AG04450 (cell line): ENCODE measurements around the gene SH3TC1. TPM values are rescaled to one million over a fixed set of nuclear protein-coding genes. Genes with fewer than 3 reads are reported as not detected.
A peak's percentile ranks its signal among the peaks of the same experiment; 100 is the strongest.

Experiments
- CTCF ChIA-PET: fragments of 300-600, 350-600 bp; formaldehyde crosslinking; extraction: SDS; loops from one replicate; lab custom pipeline; 2022; ENCODE audit warnings: antibody characterized with exemption, inconsistent platforms; lab: Charles Lee
- POLR2A ChIA-PET: fragments of 350-600 bp; formaldehyde crosslinking; extraction: SDS; loops from one replicate; lab custom pipeline; 2021; ENCODE audit warnings: antibody characterized with exemption, inconsistent platforms; lab: Yijun Ruan, JAX
- DNase-seq: peaks from one replicate; pipeline ENCODE4 v3.0.0-alpha.2; 2011; ENCODE audit warnings: low read depth, low spot score
- H3K27ac ChIP-seq: one replicate; pipeline ENCODE4 v1.5.1; 2012; ENCODE audit warnings: low read depth, low read length, control low read depth
- H3K27me3 ChIP-seq: one replicate; pipeline ENCODE4 v1.6.0; 2012; ENCODE audit warnings: low read length; ENCODE audit not compliant: control insufficient read depth, insufficient read depth
- H3K4me3 ChIP-seq: 2 replicates; pipeline ENCODE4 v1.5.1; 2011; ENCODE audit warnings: mild to moderate bottlenecking, low read depth, low read length, control low read depth
- H3K9me3 ChIP-seq: 2 replicates; pipeline ENCODE4 v1.5.1; 2012; ENCODE audit warnings: low read length; ENCODE audit not compliant: control insufficient read depth, insufficient read depth
- CTCF ChIP-seq: IDR thresholded peaks from 2 replicates; pipeline ENCODE4 v1.5.1; 2011; ENCODE audit warnings: low read depth, low read length, control low read depth, inconsistent platforms
- polyA plus RNA-seq: library from polyadenylated mRNA; depleted of rRNA; stranded (reverse); fragments of >200 nt; gene quantifications from 2 replicates; pipeline ENCODE4 v1.2.3, GENCODE V29; 2011

The SH3TC1 gene
- polyA plus RNA-seq, 1 experiment, result 0.98 TPM

- ChIA-PET CTCF (interaction anchor here (2.0 kb wide), 1 partner anchor 49 kb away, joined by 9 read pairs; no protein-coding TSS in a partner anchor), POLR2A (no interaction called here)
- no peak for TF ChIP-seq CTCF
- Histone ChIP-seq H3K27ac (no peak overlapping the region), H3K27me3 (peaks cover 2% of the 10 kb centered on the region), H3K4me3 (no peak overlapping the region), H3K9me3 (no peaks in the 10 kb centered on the region; the same call in 1 of the 2 replicates)
- no peak for DNase-seq
Measured at GRCh38 chr4:8225706-8226443, 26.8 kb downstream of the SH3TC1 start.

- Histone ChIP-seq H3K9me3 (no peaks in the 10 kb centered on the region; the same call in 1 of the 2 replicates), H3K4me3 (no peak overlapping the region), H3K27me3 (peaks cover 2% of the 10 kb centered on the region), H3K27ac (no peak overlapping the region)
- no peak for DNase-seq
- CTCF ChIA-PET, result interaction anchor here (2.1 kb wide), 1 partner anchor 50 kb away, joined by 12 read pairs; no protein-coding TSS in a partner anchor
- no peak for TF ChIP-seq CTCF
- POLR2A ChIA-PET, result no interaction called here
Measured at GRCh38 chr4:8227201-8227770, 28.2 kb downstream of the SH3TC1 start.

GRCh38 chr4:8227771-8228318 lies 28.8 kb downstream of the SH3TC1 start:
- H3K27ac ChIP-seq, result no peak overlapping the region
- ChIA-PET POLR2A (no interaction called here), CTCF (interaction anchor here (2.1 kb wide), 1 partner anchor 51 kb away, joined by 12 read pairs; no protein-coding TSS in a partner anchor)
- no peak for TF ChIP-seq CTCF
- no peaks in the 10 kb centered on the region; the same call in 1 of the 2 replicates for H3K9me3 ChIP-seq
- H3K4me3 ChIP-seq, result no peak overlapping the region
- H3K27me3 ChIP-seq, result peaks cover 2% of the 10 kb centered on the region
- no peak for DNase-seq

GRCh38 chr4:8228319-8229250 lies 29.5 kb downstream of the SH3TC1 start:
- Histone ChIP-seq H3K27ac (no peak overlapping the region), H3K4me3 (no peak overlapping the region), H3K27me3 (peaks cover 2% of the 10 kb centered on the region), H3K9me3 (no peaks in the 10 kb centered on the region; the same call in 1 of the 2 replicates)
- DNase-seq, result peak; percentile 55
- CTCF ChIA-PET, result interaction anchor here (1.2 to 2.6 kb wide), 4 partner anchors 10 to 174 kb away, joined by 3 to 12 read pairs (median 6); no protein-coding TSS in a partner anchor
- POLR2A ChIA-PET, result no interaction called here
- TF ChIP-seq CTCF, result no peak
